ENCODE data around the gene PLIN3. TPM values are rescaled to one million over a fixed set of nuclear protein-coding genes. Genes with fewer than 3 reads are reported as not detected.

The PLIN3 gene
- total RNA-seq, 2 experiments from 2014 or later = 81.3 to 115 TPM

- H3K27ac ChIP-seq (ENCODE audit: low read depth, low read length, poor library complexity, severe bottlenecking) = peak overlapping the region; percentile 78
- H3K36me3 ChIP-seq (ENCODE audit: insufficient read depth, low read length) = no peaks in the 10 kb centered on the region
- H3K4me1 ChIP-seq (ENCODE audit: insufficient read depth, low read length, poor library complexity, severe bottlenecking) = peaks cover 62% of the 10 kb centered on the region
- no peak for DNase-seq (ENCODE audit: low spot score)
- no TSS peak for BruUV-seq (replicated peaks)
- H2AFZ ChIP-seq (ENCODE audit: low read length) = peak overlapping the region; percentile 24; the same call in 1 of the 2 replicates
- peak overlapping the region; percentile 62 for H3K4me2 ChIP-seq (ENCODE audit: low read length)
- peak overlapping the region; percentile 39 for H3K4me3 ChIP-seq (ENCODE audit: low read depth, low read length, poor library complexity, severe bottlenecking)
- no peaks in the 10 kb centered on the region for H3K79me2 ChIP-seq (ENCODE audit: insufficient read depth, low read depth, low read length)
- no peaks in the 10 kb centered on the region for H4K20me1 ChIP-seq (ENCODE audit: insufficient read depth, low read length)
- ChIA-PET POLR2A (interaction anchor here (0.6 to 1.1 kb wide), 3 partner anchors 26 to 717 kb away, joined by 3 to 4 read pairs (median 4); no protein-coding TSS in a partner anchor), CTCF (ENCODE audit: unreplicated experiment) (no interaction called here)
- H3K9me3 ChIP-seq (ENCODE audit: low read length) = no peaks in the 10 kb centered on the region
- intact Hi-C loops (cut with micrococcal nuclease; ENCODE audit: unreplicated experiment) = no loop called here
- no peak for TF ChIP-seq EZH2phosphoT487 (IDR thresholded peaks at IDR 0.05; ENCODE audit: borderline replicate concordance, low read depth, low read length)
- 0 out of 2 replicates have a peak, but pooled peaks have one; percentile 3 for TF ChIP-seq CTCF (conservative IDR thresholded peaks at IDR 0.05; ENCODE audit: low read length)
- H3K9me2 ChIP-seq (ENCODE audit: insufficient read depth, low read length) = no peaks in the 10 kb centered on the region
These were observed 11.6 kb upstream of the PLIN3 start for GRCh38 chr19:4879041-4879440.

- TF ChIP-seq CTCF (conservative IDR thresholded peaks at IDR 0.05; ENCODE audit: low read length) (0 out of 2 replicates have a peak, but pooled peaks have one; percentile 14), EZH2phosphoT487 (IDR thresholded peaks at IDR 0.05; ENCODE audit: borderline replicate concordance, low read depth, low read length) (no peak)
- Histone ChIP-seq H2AFZ (ENCODE audit: low read length) (peak overlapping the region; percentile 24; the same call in 1 of the 2 replicates), H3K4me1 (ENCODE audit: insufficient read depth, low read length, poor library complexity, severe bottlenecking) (peaks cover 62% of the 10 kb centered on the region), H3K36me3 (ENCODE audit: insufficient read depth, low read length) (no peaks in the 10 kb centered on the region), H3K27ac (ENCODE audit: low read depth, low read length, poor library complexity, severe bottlenecking) (peak overlapping the region; percentile 78), H3K4me2 (ENCODE audit: low read length) (peak overlapping the region; percentile 62), H3K79me2 (ENCODE audit: insufficient read depth, low read depth, low read length) (no peaks in the 10 kb centered on the region), H4K20me1 (ENCODE audit: insufficient read depth, low read length) (no peaks in the 10 kb centered on the region), H3K4me3 (ENCODE audit: low read depth, low read length, poor library complexity, severe bottlenecking) (peak overlapping the region; percentile 39), H3K9me3 (ENCODE audit: low read length) (no peaks in the 10 kb centered on the region), H3K9me2 (ENCODE audit: insufficient read depth, low read length) (no peaks in the 10 kb centered on the region)
- ChIA-PET CTCF (ENCODE audit: unreplicated experiment) (interaction anchor here (0.6 kb wide), 1 partner anchor 471 kb away, joined by 3 read pairs; no protein-coding TSS in a partner anchor), POLR2A (interaction anchor here (0.8 to 1.1 kb wide), 2 partner anchors 26 to 74 kb away, joined by 3 to 4 read pairs; no protein-coding TSS in a partner anchor)
- intact Hi-C loops (cut with micrococcal nuclease; ENCODE audit: unreplicated experiment) = no loop called here
- no TSS peak for BruUV-seq (replicated peaks)
- DNase-seq (ENCODE audit: low spot score) = peak; percentile 92
These were observed 11.1 kb upstream of the PLIN3 start for GRCh38 chr19:4878491-4878968.
